HepG2 (cell line): ENCODE measurements around the gene CPVL. TPM values are rescaled to one million over a fixed set of nuclear protein-coding genes. Genes with fewer than 3 reads are reported as not detected.

Experiments
- ADNP ChIP-seq: sonication (generic); formaldehyde crosslinking; IDR thresholded peaks from 2 replicates; pipeline ENCODE4 v1.4.0; 2020; ENCODE audit warnings: missing genetic modification reagents
- ASH2L ChIP-seq: fragments of 300-600, 200-600 bp; sonication (generic); IDR thresholded peaks from 2 replicates; pipeline ENCODE4 v1.7.0; 2017; ENCODE audit warnings: low read depth, mild to moderate bottlenecking, moderate library complexity, mixed read lengths, low read length; ENCODE audit not compliant: insufficient read length
- EP300 ChIP-seq, 3 experiments: sonication (generic) in 1 of 3; formaldehyde crosslinking in 1 of 3; IDR thresholded peaks; 2 replicates each; pipeline versions ENCODE4 v1.5.1 to v1.6.1; 2011 to 2020; ENCODE audit warnings: low read depth in 2 of 3, low read length in 2 of 3, borderline replicate concordance in 1 of 3, improper control_type of control experiment in 1 of 3, mild to moderate bottlenecking in 1 of 3, missing genetic modification reagents in 1 of 3, moderate library complexity in 1 of 3
- KMT2A ChIP-seq: sonication (generic); formaldehyde crosslinking; IDR thresholded peaks from 2 replicates; pipeline ENCODE4 v1.4.0; 2020; ENCODE audit warnings: missing genetic modification reagents
- MAFG ChIP-seq: sonication (generic); formaldehyde crosslinking; IDR thresholded peaks from 2 replicates; pipeline ENCODE4 v1.5.1; 2020; ENCODE audit warnings: mild to moderate bottlenecking, missing genetic modification reagents
- MIER2 ChIP-seq: IDR thresholded peaks from 2 replicates; pipeline ENCODE4 v1.6.1; 2016; ENCODE audit warnings: missing biosample characterization, missing genetic modification reagents
- SMYD3 ChIP-seq: sonication (generic); formaldehyde crosslinking; IDR thresholded peaks from 2 replicates; pipeline ENCODE4 v1.8.1; 2023; ENCODE audit warnings: mild to moderate bottlenecking, missing genetic modification reagents
- ZNF329 ChIP-seq: sonication (generic); formaldehyde crosslinking; IDR thresholded peaks from 2 replicates; pipeline ENCODE4 v1.9.0; 2021; ENCODE audit warnings: low read depth, mild to moderate bottlenecking, missing genetic modification reagents
- ZNF724P ChIP-seq: sonication (generic); formaldehyde crosslinking; IDR thresholded peaks from 2 replicates; pipeline ENCODE4 v1.8.0; 2022; ENCODE audit warnings: missing genetic modification reagents, borderline replicate concordance
- ZNF83 ChIP-seq: sonication (generic); formaldehyde crosslinking; IDR thresholded peaks from 2 replicates; pipeline ENCODE4 v1.4.0; 2020; ENCODE audit warnings: missing genetic modification reagents, mild to moderate bottlenecking, borderline replicate concordance
- polyA plus RNA-seq, 8 experiments: library from polyadenylated mRNA; depleted of rRNA in 3 of 8; stranded (reverse) in 7 of 8; unstranded in 1 of 8; fragments of >200 nt; fragmentation: Illumina TruSeq in 4 of 8; extraction: Trizol in 4 of 8; gene quantifications; 2 replicates each; pipeline versions ENCODE4 v1.2.1 to v1.2.3, GENCODE V29; 2011 to 2016; ENCODE audit warnings: low read depth in 4 of 8, missing spikeins in 1 of 8, mixed read lengths in 1 of 8; ENCODE audit not compliant: insufficient read depth in 1 of 8
- total RNA-seq, 5 experiments: library from RNA; depleted of rRNA; stranded (reverse); fragments of >200 nt; fragmentation: Illumina TruSeq; extraction: Trizol; gene quantifications; 2 replicates each; pipeline ENCODE4 v1.2.3, GENCODE V29; 2016; ENCODE audit warnings: low read depth in 1 of 5
- TF ChIP-seq, protein P1 (sequence below): sonication (generic); formaldehyde crosslinking; IDR thresholded peaks from 2 replicates; pipeline ENCODE4 v1.5.1; 2020; ENCODE audit warnings: mild to moderate bottlenecking, moderate library complexity, missing genetic modification reagents
- TF ChIP-seq, protein P2 (sequence below): sonication (generic); formaldehyde crosslinking; IDR thresholded peaks from 2 replicates; pipeline ENCODE4 v1.4.0; 2020; ENCODE audit warnings: missing genetic modification reagents
- TF ChIP-seq, protein P3 (sequence below): sonication (generic); formaldehyde crosslinking; IDR thresholded peaks from 2 replicates; pipeline ENCODE4 v1.8.0; 2022; ENCODE audit warnings: low read depth, missing genetic modification reagents
- TF ChIP-seq, protein P4 (sequence below): sonication (generic); formaldehyde crosslinking; IDR thresholded peaks from 2 replicates; pipeline ENCODE4 v1.5.0; 2020; ENCODE audit warnings: mild to moderate bottlenecking, missing genetic modification reagents
- TF ChIP-seq, protein P5 (sequence below): sonication (generic); formaldehyde crosslinking; IDR thresholded peaks from 2 replicates; pipeline ENCODE4 v1.9.0; 2021; ENCODE audit warnings: missing genetic modification reagents, borderline replicate concordance

CPVL gene
- total and polyA plus RNA-seq, 2 of the 13 experiments (the other 11 are each of a cell fraction or from before 2014, with no cell fraction given) = 59.2 to 294 TPM

DNA sequence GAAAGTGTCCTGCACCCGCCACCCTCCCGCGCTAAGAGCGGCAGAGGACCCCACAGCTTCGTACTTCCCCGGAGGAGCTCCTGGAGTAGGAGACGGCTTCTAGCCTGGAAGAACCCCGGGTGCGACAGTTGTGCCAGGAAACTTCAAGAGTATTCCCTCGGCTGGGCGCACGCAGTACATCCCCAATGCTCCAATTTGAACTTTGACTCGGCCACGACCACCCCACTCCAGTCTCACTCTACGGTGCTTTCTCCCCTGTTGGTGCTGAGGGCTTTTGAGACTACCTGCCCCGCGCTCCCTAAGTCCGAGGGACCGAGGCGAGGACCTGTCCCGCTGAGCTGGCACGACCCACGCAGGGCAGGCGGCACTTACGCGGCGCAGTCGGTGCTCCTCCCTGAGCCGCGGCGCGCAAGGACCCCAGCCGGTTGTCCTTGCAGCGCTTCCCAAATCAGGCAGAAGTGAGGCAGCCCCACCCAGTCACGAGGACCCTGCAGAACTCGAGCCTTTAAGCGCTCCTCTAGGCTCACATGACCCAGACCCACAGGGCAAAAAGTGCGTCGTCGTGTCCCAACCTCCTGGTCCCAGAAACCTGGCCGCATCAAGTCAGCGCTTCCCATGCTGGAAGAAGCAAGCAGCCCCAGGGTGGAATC lies at the start of gene CPVL (continued):
- no peak for TF ChIP-seq ASH2L
- no peak for TF ChIP-seq ADNP
- 0 out of 2 replicates have a peak, but pooled peaks have one; percentile 72 for TF ChIP-seq KMT2A (CRISPR knock-in tag)
- TF ChIP-seq MIER2 (CRISPR knock-in tag) = 0 out of 2 replicates have a peak, but pooled peaks have one; percentile 35
- TF ChIP-seq EP300 (IDR thresholded peaks at IDR 0.05; ENCODE audit: low read depth in 2 of 2, low read length in 2 of 2) = no peak
- no peak for TF ChIP-seq EP300 (CRISPR knock-in tag; IDR thresholded peaks at IDR 0.05; ENCODE audit: borderline replicate concordance)
- TF ChIP-seq, protein P1, sequence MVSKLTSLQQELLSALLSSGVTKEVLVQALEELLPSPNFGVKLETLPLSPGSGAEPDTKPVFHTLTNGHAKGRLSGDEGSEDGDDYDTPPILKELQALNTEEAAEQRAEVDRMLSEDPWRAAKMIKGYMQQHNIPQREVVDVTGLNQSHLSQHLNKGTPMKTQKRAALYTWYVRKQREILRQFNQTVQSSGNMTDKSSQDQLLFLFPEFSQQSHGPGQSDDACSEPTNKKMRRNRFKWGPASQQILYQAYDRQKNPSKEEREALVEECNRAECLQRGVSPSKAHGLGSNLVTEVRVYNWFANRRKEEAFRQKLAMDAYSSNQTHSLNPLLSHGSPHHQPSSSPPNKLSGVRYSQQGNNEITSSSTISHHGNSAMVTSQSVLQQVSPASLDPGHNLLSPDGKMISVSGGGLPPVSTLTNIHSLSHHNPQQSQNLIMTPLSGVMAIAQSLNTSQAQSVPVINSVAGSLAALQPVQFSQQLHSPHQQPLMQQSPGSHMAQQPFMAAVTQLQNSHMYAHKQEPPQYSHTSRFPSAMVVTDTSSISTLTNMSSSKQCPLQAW (CRISPR knock-in tag) = no peak
- TF ChIP-seq SMYD3 (CRISPR knock-in tag) = no peak
- TF ChIP-seq, protein P2, sequence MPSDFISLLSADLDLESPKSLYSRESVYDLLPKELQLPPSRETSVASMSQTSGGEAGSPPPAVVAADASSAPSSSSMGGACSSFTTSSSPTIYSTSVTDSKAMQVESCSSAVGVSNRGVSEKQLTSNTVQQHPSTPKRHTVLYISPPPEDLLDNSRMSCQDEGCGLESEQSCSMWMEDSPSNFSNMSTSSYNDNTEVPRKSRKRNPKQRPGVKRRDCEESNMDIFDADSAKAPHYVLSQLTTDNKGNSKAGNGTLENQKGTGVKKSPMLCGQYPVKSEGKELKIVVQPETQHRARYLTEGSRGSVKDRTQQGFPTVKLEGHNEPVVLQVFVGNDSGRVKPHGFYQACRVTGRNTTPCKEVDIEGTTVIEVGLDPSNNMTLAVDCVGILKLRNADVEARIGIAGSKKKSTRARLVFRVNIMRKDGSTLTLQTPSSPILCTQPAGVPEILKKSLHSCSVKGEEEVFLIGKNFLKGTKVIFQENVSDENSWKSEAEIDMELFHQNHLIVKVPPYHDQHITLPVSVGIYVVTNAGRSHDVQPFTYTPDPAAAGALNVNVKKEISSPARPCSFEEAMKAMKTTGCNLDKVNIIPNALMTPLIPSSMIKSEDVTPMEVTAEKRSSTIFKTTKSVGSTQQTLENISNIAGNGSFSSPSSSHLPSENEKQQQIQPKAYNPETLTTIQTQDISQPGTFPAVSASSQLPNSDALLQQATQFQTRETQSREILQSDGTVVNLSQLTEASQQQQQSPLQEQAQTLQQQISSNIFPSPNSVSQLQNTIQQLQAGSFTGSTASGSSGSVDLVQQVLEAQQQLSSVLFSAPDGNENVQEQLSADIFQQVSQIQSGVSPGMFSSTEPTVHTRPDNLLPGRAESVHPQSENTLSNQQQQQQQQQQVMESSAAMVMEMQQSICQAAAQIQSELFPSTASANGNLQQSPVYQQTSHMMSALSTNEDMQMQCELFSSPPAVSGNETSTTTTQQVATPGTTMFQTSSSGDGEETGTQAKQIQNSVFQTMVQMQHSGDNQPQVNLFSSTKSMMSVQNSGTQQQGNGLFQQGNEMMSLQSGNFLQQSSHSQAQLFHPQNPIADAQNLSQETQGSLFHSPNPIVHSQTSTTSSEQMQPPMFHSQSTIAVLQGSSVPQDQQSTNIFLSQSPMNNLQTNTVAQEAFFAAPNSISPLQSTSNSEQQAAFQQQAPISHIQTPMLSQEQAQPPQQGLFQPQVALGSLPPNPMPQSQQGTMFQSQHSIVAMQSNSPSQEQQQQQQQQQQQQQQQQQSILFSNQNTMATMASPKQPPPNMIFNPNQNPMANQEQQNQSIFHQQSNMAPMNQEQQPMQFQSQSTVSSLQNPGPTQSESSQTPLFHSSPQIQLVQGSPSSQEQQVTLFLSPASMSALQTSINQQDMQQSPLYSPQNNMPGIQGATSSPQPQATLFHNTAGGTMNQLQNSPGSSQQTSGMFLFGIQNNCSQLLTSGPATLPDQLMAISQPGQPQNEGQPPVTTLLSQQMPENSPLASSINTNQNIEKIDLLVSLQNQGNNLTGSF = no peak
- no peak for TF ChIP-seq MAFG (CRISPR knock-in tag)
- no peak for TF ChIP-seq ZNF329 (CRISPR knock-in tag)
- TF ChIP-seq, protein P3, sequence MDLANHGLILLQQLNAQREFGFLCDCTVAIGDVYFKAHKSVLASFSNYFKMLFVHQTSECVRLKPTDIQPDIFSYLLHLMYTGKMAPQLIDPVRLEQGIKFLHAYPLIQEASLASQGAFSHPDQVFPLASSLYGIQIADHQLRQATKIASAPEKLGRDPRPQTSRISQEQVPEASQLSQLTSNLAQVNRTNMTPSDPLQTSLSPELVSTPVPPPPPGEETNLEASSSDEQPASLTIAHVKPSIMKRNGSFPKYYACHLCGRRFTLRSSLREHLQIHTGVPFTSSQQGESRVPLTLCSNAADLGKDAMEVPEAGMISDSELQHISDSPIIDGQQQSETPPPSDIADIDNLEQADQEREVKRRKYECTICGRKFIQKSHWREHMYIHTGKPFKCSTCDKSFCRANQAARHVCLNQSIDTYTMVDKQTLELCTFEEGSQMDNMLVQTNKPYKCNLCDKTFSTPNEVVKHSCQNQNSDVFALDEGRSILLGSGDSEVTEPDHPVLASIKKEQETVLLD (CRISPR knock-in tag) = no peak
- TF ChIP-seq ZNF724P (CRISPR knock-in tag) = no peak
- TF ChIP-seq, protein P4, sequence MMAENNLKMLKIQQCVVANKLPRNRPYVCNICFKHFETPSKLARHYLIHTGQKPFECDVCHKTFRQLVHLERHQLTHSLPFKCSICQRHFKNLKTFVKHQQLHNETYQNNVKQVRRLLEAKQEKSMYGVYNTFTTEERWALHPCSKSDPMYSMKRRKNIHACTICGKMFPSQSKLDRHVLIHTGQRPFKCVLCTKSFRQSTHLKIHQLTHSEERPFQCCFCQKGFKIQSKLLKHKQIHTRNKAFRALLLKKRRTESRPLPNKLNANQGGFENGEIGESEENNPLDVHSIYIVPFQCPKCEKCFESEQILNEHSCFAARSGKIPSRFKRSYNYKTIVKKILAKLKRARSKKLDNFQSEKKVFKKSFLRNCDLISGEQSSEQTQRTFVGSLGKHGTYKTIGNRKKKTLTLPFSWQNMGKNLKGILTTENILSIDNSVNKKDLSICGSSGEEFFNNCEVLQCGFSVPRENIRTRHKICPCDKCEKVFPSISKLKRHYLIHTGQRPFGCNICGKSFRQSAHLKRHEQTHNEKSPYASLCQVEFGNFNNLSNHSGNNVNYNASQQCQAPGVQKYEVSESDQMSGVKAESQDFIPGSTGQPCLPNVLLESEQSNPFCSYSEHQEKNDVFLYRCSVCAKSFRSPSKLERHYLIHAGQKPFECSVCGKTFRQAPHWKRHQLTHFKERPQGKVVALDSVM = no peak
- 0 out of 2 replicates have a peak, but pooled peaks have one; percentile 64 for TF ChIP-seq ZNF83 (CRISPR knock-in tag)
- TF ChIP-seq, protein P5, sequence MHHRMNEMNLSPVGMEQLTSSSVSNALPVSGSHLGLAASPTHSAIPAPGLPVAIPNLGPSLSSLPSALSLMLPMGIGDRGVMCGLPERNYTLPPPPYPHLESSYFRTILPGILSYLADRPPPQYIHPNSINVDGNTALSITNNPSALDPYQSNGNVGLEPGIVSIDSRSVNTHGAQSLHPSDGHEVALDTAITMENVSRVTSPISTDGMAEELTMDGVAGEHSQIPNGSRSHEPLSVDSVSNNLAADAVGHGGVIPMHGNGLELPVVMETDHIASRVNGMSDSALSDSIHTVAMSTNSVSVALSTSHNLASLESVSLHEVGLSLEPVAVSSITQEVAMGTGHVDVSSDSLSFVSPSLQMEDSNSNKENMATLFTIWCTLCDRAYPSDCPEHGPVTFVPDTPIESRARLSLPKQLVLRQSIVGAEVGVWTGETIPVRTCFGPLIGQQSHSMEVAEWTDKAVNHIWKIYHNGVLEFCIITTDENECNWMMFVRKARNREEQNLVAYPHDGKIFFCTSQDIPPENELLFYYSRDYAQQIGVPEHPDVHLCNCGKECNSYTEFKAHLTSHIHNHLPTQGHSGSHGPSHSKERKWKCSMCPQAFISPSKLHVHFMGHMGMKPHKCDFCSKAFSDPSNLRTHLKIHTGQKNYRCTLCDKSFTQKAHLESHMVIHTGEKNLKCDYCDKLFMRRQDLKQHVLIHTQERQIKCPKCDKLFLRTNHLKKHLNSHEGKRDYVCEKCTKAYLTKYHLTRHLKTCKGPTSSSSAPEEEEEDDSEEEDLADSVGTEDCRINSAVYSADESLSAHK (CRISPR knock-in tag) = no peak
